Measurements from ENCODE around the gene BHLHE40. TPM values are rescaled to one million over a fixed set of nuclear protein-coding genes. Genes with fewer than 3 reads are reported as not detected.

Gene BHLHE40
- total and polyA plus RNA-seq, 2 of the 13 experiments (the other 11 are each of a cell fraction or from before 2014, with no cell fraction given) = 1.8 to 51.0 TPM

- no peak overlapping the region for H3K9ac ChIP-seq (ENCODE audit: insufficient read depth, low read depth, low read length)
- no peak overlapping the region for H2AFZ ChIP-seq (ENCODE audit: low read length)
- WGBS (ENCODE audit: low lambda C conversion rate) = 53% methylated on average over 7 of the region's 7 CpGs
- peaks cover 77% of the 10 kb centered on the region for H3K4me1 ChIP-seq (ENCODE audit: insufficient read depth, low read length)
- ATAC-seq (no peak), DNase-seq (ENCODE audit: low spot score) (no peak), FAIRE-seq (no peak)
- no TSS peak for BruUV-seq (replicated peaks)
- H3K27ac ChIP-seq (ENCODE audit: extremely low read length, insufficient read depth, low read length) = no peak overlapping the region
- ChIA-PET CTCF (ENCODE audit: low intra/inter-chr PET ratio, low total read pairs) (no interaction called here), POLR2A (interaction anchor here (1.2 kb wide), 1 partner anchor 35 kb away, joined by 3 read pairs; the partner anchor contains the start of gene BHLHE40)
- peaks cover 0 to 19% of the 10 kb centered on the region in 2 experiments; a peak in 2 of 5 replicates for H3K27me3 ChIP-seq (ENCODE audit: control insufficient read depth in 1 of 2, insufficient read depth in 2 of 2, low read length in 2 of 2)
- intact Hi-C loops (cut with micrococcal nuclease; ENCODE audit: unreplicated experiment) = no loop called here
- no peaks in the 10 kb centered on the region for H4K20me1 ChIP-seq (ENCODE audit: insufficient read depth, low read length)
- H3K9me3 ChIP-seq (ENCODE audit: low read length) = no peaks in the 10 kb centered on the region
- in situ Hi-C loops (cut with HindIII; ENCODE audit: extremely low pct_ligation_motif_present, low pct_unique_long_range_greater_than_20kb) = no loop called here
- no peaks in the 10 kb centered on the region for H3K36me3 ChIP-seq (replicated peaks in 1 of 2; ENCODE audit: control insufficient read depth in 1 of 2, insufficient read depth in 2 of 2, low read length in 2 of 2)
- H3K4me2 ChIP-seq (ENCODE audit: low read depth, low read length) = peak overlapping the region; percentile 8; the same call in 1 of the 2 replicates
- H3K79me2 ChIP-seq (ENCODE audit: insufficient read depth, low read length) = no peaks in the 10 kb centered on the region
- no peak overlapping the region for H3K4me3 ChIP-seq (replicated peaks in 1 of 3; ENCODE audit: insufficient read depth in 1 of 3, low read depth in 2 of 3, low read length in 3 of 3)
- TF ChIP-seq CAMTA2 (CRISPR knock-in tag; IDR thresholded peaks at IDR 0.05; ENCODE audit: borderline replicate concordance) = no peak
- TF ChIP-seq SAP130 (CRISPR knock-in tag; IDR thresholded peaks at IDR 0.05; ENCODE audit: low read depth) = peak; percentile 17; the same call in 1 of the 2 replicates
- TF ChIP-seq JDP2 (CRISPR knock-in tag; IDR thresholded peaks at IDR 0.05; ENCODE audit: borderline replicate concordance) = no peak
- no peak for TF ChIP-seq TAF1 (CRISPR knock-in tag; IDR thresholded peaks at IDR 0.05)
- TF ChIP-seq RFX3 (CRISPR knock-in tag; IDR thresholded peaks at IDR 0.05) = no peak
- no peak for TF ChIP-seq ZNF354B (CRISPR knock-in tag; IDR thresholded peaks at IDR 0.05)
- no peak for TF ChIP-seq TSC22D2 (CRISPR knock-in tag; IDR thresholded peaks at IDR 0.05; ENCODE audit: borderline replicate concordance)
- TF ChIP-seq PHF21A (CRISPR knock-in tag; IDR thresholded peaks at IDR 0.05) = 0 out of 2 replicates have a peak, but pooled peaks have one; percentile 23
- TF ChIP-seq, protein P1, sequence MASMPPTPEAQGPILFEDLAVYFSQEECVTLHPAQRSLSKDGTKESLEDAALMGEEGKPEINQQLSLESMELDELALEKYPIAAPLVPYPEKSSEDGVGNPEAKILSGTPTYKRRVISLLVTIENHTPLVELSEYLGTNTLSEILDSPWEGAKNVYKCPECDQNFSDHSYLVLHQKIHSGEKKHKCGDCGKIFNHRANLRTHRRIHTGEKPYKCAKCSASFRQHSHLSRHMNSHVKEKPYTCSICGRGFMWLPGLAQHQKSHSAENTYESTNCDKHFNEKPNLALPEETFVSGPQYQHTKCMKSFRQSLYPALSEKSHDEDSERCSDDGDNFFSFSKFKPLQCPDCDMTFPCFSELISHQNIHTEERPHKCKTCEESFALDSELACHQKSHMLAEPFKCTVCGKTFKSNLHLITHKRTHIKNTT (CRISPR knock-in tag; IDR thresholded peaks at IDR 0.05) = no peak
- TF ChIP-seq ZSCAN22 (CRISPR knock-in tag; IDR thresholded peaks at IDR 0.05) = no peak
- TF ChIP-seq, protein P2, sequence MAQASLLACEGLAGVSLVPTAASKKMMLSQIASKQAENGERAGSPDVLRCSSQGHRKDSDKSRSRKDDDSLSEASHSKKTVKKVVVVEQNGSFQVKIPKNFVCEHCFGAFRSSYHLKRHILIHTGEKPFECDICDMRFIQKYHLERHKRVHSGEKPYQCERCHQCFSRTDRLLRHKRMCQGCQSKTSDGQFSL (CRISPR knock-in tag; IDR thresholded peaks at IDR 0.05) = no peak
- TF ChIP-seq HOXA7 (CRISPR knock-in tag; IDR thresholded peaks at IDR 0.05) = no peak
- no peak for TF ChIP-seq SRY (CRISPR knock-in tag; IDR thresholded peaks at IDR 0.05)
- TF ChIP-seq ZSCAN20 (CRISPR knock-in tag; IDR thresholded peaks at IDR 0.05; ENCODE audit: borderline replicate concordance) = no peak
- no peak for TF ChIP-seq MIER2 (CRISPR knock-in tag; IDR thresholded peaks at IDR 0.05)
- TF ChIP-seq, protein P3, sequence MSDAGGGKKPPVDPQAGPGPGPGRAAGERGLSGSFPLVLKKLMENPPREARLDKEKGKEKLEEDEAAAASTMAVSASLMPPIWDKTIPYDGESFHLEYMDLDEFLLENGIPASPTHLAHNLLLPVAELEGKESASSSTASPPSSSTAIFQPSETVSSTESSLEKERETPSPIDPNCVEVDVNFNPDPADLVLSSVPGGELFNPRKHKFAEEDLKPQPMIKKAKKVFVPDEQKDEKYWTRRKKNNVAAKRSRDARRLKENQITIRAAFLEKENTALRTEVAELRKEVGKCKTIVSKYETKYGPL (CRISPR knock-in tag; IDR thresholded peaks at IDR 0.05) = no peak
- TF ChIP-seq STAT5B (CRISPR knock-in tag; IDR thresholded peaks at IDR 0.05) = no peak
- TF ChIP-seq MED1 (CRISPR knock-in tag; IDR thresholded peaks at IDR 0.05) = 0 out of 2 replicates have a peak, but pooled peaks have one; percentile 21
- TF ChIP-seq, protein P4, sequence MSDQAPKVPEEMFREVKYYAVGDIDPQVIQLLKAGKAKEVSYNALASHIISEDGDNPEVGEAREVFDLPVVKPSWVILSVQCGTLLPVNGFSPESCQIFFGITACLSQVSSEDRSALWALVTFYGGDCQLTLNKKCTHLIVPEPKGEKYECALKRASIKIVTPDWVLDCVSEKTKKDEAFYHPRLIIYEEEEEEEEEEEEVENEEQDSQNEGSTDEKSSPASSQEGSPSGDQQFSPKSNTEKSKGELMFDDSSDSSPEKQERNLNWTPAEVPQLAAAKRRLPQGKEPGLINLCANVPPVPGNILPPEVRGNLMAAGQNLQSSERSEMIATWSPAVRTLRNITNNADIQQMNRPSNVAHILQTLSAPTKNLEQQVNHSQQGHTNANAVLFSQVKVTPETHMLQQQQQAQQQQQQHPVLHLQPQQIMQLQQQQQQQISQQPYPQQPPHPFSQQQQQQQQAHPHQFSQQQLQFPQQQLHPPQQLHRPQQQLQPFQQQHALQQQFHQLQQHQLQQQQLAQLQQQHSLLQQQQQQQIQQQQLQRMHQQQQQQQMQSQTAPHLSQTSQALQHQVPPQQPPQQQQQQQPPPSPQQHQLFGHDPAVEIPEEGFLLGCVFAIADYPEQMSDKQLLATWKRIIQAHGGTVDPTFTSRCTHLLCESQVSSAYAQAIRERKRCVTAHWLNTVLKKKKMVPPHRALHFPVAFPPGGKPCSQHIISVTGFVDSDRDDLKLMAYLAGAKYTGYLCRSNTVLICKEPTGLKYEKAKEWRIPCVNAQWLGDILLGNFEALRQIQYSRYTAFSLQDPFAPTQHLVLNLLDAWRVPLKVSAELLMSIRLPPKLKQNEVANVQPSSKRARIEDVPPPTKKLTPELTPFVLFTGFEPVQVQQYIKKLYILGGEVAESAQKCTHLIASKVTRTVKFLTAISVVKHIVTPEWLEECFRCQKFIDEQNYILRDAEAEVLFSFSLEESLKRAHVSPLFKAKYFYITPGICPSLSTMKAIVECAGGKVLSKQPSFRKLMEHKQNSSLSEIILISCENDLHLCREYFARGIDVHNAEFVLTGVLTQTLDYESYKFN (CRISPR knock-in tag; conservative IDR thresholded peaks at IDR 0.05) = no peak
These were observed 35.2 kb downstream of the BHLHE40 start for GRCh38 chr3:5014391-5014790.
